IPS DF 19.7 (cell line): ENCODE data around the gene RAB14.

Experiments used
- DNase-seq: peaks from one replicate; pipeline ENCODE4 v3.0.0-alpha.2; 2013; ENCODE audit warnings: low read depth, low spot score

RAB14 gene

GRCh38 chr9:121219530-121219929 lies 17.9 kb upstream of the RAB14 start:
- DNase-seq = no peak

DNA sequence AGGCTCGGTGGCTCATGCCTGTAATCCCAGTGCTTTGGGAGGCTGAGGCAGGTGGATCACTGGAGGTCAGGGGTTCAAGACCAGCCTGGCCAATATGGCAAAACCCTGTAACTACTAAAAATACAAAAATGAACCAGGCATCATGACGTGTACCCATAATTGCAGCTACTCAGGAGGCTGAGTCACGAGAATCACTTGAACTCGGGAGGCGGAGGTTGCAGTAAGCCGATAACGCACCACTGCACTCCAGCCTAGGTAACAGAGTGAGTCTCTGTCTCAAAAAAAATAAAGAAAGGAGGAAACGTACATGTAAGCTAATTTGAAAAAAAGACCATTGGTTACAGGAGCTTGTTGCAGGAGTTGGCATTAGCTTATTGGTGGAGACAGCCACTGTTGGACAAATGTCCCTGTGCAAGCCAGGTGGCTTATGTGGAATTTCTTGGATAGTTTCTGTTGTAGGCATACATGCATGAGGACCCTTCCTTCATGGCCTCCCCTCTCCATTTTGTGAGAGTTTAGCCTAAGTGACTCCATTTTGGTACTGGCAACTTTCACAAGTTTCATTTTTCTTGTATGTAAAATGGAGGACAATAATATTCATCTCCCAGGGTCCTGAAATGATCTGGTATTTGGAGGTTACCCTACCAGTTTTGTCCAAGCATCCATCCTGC lies 16.8 kb upstream of the RAB14 start:
- no peak for DNase-seq

DNA sequence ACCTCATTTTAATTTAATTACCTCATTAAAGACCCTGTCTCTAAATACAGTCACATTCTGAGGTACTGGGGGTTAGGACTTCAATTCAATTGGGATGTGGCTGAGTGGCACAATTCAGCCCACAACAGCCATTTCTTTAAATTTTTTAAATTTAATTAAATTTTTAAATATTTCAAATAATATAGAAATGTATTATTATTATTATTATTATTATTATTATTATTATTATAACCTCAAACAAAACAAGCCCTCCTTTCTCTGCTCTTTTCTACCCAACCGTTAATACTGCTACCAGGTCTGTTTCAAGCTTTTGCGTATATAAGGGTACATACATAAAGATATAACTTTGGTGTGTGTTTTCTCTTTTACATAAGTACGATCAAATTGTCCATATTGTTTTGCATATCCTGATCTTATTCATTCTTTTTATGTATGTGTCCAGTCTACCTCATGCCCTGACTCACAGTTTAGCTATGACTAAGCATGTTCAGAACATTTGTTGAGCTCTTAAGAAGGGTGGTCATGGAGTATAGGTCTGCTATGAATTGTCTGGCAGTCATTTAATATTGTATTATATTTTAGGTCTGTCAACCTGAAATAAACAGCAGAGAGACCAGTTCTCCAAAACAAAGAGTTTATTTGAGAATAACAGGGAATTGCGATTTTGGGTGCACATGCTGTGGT lies 16.1 kb upstream of the RAB14 start:
- DNase-seq = no peak

- DNase-seq = no peak
Measured at GRCh38 chr9:121216271-121216805, 14.7 kb upstream of the RAB14 start.

DNA sequence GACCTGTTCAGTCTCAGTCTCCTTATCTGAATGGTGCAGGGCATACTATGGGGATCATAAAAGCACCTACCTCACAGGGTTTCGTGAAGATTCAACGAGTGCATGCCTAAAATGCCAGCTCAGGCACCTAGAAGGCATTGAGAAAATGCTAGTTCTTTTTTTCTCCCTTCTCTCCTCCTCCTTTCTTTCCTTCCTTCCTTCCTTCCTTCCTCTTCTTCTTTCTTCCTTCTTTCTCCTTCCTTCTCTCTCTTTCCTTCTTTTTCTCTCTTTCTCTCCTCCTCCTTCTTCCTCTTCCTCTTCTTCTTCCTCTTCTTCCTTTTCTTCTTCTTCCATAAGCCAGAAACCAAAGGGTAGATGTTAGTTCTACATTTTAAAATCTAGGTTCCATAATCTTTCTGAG lies 12.3 kb upstream of the RAB14 start:
- no peak for DNase-seq

GRCh38 chr9:121213136-121213806 lies 11.6 kb upstream of the RAB14 start:
- DNase-seq = peak; percentile 63

DNA sequence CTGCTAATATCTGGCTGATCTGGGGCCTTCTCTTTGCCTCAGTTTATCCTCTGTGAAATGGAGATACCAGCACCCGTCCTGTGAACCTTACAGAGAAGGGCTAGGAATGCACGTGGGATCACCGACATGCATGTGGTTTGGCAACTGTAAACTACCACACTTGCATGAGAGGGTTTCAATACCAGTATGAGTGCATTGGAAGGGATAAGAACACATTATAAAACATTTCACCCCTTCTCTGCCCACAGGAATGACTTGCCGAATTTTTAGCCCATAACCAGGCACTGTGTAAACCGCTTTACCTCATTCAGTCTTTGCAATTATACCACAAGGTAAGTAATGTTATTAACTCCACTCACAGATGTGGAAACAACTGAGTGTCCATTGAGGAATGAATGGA lies 8.9 kb upstream of the RAB14 start:
- no peak for DNase-seq

DNA sequence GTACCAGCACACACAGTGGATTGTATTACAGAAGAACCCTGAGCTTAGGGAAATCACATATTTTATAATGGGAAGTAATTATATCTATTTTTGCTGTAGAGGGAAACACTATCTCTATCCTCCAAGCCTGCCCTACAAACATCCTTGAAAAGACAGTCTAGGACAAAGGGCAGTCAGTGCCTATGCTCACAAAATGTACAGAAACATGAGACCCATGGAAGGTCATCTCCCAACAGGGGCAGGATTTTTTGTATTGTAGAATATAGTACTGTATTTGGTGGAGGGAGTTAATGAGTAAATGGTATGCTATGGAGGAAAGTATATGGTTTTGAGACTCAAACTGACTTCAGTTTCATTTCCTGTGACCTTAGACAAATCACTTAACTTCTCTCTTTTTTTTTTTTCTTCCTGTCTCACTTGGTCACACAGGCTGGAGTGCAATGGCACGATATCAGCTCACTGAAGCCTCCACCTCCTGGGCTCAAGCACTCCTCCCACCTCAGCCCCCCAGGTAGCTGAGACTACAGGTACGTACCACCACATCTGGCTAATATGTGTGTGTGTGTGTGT lies 5.8 kb upstream of the RAB14 start:
- no peak for DNase-seq

- DNase-seq = no peak
Measured at GRCh38 chr9:121206516-121207370, 5.1 kb upstream of the RAB14 start.

- no peak for DNase-seq
Measured at GRCh38 chr9:121204611-121205010, 2.9 kb upstream of the RAB14 start.

DNA sequence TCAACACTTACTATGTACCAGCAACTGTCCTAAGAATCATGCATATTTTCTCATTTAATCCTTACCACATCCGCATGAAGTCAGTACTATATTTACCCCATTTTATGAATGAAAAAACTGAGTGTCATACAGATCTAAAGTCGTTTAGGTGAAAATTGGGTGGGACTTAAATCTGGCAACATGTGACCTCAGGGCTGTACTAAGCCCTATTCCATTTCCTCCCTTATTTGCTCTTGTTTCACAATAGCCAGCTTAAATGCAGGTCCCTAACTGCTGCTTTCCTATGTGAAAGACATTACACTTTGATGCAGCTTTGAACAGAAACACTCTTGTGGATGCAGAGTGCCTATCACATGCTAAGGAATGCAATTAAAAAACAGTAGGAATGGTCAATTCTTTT lies 2.5 kb upstream of the RAB14 start:
- no peak for DNase-seq

GRCh38 chr9:121201045-121201737 lies 478 bp downstream of the RAB14 start:
- no peak for DNase-seq

GRCh38 chr9:121200356-121200755 lies 1.3 kb downstream of the RAB14 start:
- DNase-seq = no peak

DNA sequence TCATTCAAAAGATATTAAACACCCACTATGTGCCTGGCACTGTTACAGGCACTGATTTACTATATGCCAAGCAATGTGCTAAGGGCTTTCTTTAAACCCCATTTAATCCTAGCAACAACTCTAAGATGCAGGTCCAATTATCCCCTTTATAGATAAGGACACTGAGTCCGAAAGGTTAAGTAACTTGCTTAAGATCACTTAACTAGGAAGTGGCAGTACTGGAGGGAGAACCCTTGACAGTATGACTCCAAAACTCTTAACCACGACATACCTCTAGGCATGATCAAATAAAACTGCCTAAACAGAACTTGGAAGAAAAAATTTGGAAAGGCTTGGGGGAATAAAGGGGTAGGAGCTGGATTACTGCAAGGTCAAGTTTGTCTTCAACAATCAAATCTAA lies 1.7 kb downstream of the RAB14 start:
- no peak for DNase-seq

DNA sequence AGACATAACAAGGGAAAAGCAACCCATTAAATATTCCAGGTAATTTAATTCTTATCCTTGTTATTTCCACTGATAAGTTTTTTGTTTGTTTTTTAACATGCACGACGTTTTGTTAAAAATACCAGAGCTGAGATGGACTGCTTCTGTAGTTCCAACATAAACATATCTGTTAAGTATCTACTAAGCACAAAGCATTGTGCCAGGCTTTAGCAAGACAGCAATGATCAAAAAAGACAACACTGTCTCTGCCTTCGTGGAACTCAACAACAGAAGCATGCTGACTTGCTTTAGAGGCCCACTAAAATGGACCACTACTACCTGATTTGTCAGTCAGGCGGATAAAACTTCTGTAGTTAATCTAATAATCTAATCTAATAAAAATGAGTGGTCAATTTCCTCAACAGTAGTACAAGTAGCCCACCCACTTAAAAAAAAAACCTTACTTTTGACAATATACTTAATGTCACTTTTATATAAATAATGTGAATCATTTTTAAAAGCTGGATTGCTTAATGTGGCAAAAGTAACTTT lies 3.1 kb downstream of the RAB14 start:
- DNase-seq = no peak

DNA sequence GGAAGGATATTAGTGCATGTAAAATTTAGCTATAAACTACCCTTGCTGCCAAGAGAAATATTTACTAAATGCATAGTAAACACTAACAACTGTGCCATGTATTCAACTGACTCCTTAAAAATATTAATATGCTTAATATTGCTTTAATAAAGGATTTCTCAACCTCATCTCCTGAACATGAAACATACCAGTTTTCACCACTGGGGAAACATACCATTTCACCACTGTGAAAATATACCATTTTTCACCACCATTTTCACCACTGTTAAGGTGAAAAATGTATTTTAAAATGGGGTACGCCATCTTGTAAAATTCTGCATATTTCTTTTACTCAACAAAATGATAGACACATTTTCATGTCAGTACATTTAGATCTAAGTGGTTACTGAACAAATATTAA lies 4.5 kb downstream of the RAB14 start:
- no peak for DNase-seq

GRCh38 chr9:121196389-121196788 lies 5.3 kb downstream of the RAB14 start:
- no peak for DNase-seq

DNA sequence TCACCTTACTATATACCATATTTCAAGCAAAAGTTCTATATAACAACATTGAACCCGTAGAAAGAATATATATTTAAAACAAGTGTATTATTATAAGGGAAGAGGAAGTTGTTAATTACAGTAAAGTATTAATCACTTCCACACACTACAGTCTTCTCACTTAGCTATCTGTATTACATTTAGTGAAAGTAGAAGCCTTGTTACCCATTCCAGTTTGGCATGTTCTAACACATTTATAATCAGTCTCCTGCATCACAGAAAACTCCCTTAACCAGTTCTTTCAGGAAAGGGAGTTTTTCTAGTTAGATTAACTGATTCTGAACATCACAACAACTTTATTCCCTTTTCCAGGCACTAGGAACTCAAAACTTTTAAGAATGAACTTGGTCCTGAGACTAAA lies 6.9 kb downstream of the RAB14 start:
- DNase-seq = no peak

DNA sequence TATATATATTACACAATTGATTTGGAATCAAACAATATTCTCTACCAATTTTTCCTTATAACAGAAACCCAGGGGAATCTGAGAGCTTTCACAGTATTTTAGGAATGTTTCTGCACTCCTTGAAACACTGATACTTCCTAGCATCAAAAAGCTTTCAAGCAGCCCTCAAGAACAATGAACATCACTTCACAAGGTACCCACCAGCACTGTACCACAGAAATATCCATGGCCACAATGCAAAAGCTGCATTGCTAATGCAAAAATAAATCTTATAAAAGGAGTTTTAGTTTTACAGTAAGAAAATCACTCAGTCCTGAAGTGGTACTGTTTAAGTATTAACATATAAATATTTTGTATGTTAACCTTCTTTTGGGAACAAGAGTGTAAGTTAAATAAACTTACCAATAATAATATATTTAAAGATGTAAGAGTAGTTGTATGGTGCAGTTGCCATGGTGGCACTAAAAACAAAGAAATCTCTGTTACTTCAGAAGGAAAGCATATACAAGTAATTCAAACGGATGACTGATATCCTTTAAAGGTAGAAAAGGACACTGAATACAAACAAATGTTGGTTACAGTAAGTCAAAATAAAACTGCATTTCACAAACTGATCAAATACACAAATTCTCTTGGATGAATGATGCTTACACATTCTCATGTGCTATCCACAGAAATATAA lies 8.6 kb downstream of the RAB14 start:
- no peak for DNase-seq

DNA sequence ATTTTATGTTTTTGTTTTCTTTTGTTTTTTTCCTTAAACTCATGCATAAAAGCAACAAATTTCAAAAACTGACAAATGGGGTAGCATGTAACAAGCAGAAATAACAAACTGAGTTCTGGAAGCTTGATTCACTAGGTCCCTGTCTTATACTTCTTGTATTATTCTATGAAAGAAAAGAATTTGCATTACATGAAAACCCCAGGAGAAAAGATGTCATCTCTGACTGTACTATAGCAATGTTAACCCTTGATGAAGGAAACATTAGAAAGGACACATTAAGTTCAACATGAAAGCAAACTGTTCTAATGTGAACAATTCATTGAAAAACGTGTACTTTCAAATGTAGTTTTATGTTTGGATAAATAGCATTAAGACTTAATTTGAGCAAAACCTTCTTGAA lies 9.2 kb downstream of the RAB14 start:
- no peak for DNase-seq
